Activated naive CD4-positive, alpha-beta T cell treated with anti-CD3 and anti-CD28 coated beads, Interleukin-2, amount 50 U/mL, for 24 hours (primary cell): Measurements from ENCODE around the gene SNORC.

Experiments
- H3K27ac Mint-ChIP-seq: one replicate; pipeline ENCODE4 v1.8.0; 2021; ENCODE audit warnings: mild to moderate bottlenecking, mixed read lengths
- H3K27me3 Mint-ChIP-seq: one replicate; pipeline ENCODE4 v1.8.0; 2021; ENCODE audit warnings: mixed read lengths
- H3K36me3 Mint-ChIP-seq: one replicate; pipeline ENCODE4 v1.8.0; 2021; ENCODE audit warnings: mixed read lengths
- H3K4me1 Mint-ChIP-seq: one replicate; pipeline ENCODE4 v1.8.0; 2021; ENCODE audit warnings: mixed read lengths
- H3K4me3 Mint-ChIP-seq: one replicate; pipeline ENCODE4 v1.8.0; 2021; ENCODE audit warnings: mild to moderate bottlenecking, mixed read lengths
- H3K9me3 Mint-ChIP-seq: one replicate; pipeline ENCODE4 v1.8.0; 2021; ENCODE audit warnings: mixed read lengths

Gene SNORC

DNA sequence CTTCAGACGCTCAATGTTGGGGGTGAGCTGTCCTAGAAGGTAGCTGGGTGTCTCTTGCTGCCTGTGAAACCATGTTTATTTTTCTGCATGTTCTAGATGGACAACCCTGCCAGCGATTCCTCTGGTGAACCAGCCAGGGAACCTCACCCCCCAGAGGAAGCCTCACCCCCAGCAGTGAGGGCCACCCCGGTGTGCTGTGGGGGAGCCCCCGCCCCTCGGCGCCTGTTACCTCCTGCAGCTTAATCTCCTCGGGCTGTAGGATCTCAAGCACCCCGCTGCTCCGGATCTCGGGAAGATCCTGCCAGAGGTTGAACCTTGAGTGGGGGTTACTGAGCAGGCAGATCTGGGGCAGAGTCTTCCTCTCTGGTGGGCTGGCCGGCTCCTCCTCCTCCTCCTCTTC is 50.0 kb downstream of the SNORC start:
- no peaks in the 10 kb centered on the region for H3K4me1 Mint-ChIP-seq
- no peak overlapping the region for H3K4me3 Mint-ChIP-seq
- no peaks in the 10 kb centered on the region for H3K36me3 Mint-ChIP-seq
- H3K9me3 Mint-ChIP-seq, result no peaks in the 10 kb centered on the region
- H3K27ac Mint-ChIP-seq, result no peak overlapping the region
- H3K27me3 Mint-ChIP-seq, result peaks cover 24% of the 10 kb centered on the region

DNA sequence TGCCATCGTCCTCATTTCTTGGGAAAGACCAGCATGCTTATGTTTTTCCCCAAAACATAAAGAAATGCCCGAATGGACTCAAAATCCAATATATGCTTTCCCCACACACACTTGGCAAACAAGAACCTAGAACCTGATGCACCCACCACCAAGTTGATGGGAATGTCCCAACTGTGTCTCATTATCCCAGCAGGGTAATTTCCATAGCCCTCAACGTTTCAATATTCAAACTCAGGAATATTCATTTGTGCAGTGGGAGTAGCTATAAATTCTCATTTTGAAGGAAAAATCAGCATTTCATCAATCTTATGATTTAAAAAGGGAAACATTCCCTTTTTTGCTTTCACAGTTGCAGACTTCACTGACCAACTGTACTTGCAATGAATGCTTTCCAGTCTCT is 50.7 kb downstream of the SNORC start:
- Mint-ChIP-seq H3K36me3 (no peaks in the 10 kb centered on the region), H3K4me1 (no peaks in the 10 kb centered on the region), H3K4me3 (no peak overlapping the region), H3K27ac (no peak overlapping the region), H3K27me3 (peaks cover 29% of the 10 kb centered on the region), H3K9me3 (no peaks in the 10 kb centered on the region)

DNA sequence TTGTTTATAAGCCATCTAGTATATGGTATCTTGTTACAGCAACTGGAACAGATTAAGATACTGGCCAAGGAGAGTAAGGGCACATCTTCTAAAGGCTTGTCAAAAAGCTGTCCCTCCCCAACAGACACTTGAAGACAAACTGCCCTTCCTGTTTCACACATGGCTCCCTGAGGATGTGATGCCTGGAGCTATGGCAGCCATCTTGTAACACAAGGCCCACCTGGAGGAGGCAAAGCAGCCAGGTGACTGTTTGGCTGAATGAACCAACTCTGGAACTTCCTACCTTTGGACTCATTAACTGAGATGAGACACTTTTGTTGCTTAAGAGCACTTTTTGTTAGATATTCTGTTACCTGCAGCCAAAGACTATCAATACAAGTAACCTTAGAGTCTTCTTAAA is 54.4 kb downstream of the SNORC start:
- H3K9me3 Mint-ChIP-seq, result no peaks in the 10 kb centered on the region
- no peak overlapping the region for H3K27ac Mint-ChIP-seq
- peaks cover 10% of the 10 kb centered on the region for H3K4me1 Mint-ChIP-seq
- no peak overlapping the region for H3K4me3 Mint-ChIP-seq
- H3K36me3 Mint-ChIP-seq, result peaks cover 5% of the 10 kb centered on the region
- H3K27me3 Mint-ChIP-seq, result peaks cover 32% of the 10 kb centered on the region

DNA sequence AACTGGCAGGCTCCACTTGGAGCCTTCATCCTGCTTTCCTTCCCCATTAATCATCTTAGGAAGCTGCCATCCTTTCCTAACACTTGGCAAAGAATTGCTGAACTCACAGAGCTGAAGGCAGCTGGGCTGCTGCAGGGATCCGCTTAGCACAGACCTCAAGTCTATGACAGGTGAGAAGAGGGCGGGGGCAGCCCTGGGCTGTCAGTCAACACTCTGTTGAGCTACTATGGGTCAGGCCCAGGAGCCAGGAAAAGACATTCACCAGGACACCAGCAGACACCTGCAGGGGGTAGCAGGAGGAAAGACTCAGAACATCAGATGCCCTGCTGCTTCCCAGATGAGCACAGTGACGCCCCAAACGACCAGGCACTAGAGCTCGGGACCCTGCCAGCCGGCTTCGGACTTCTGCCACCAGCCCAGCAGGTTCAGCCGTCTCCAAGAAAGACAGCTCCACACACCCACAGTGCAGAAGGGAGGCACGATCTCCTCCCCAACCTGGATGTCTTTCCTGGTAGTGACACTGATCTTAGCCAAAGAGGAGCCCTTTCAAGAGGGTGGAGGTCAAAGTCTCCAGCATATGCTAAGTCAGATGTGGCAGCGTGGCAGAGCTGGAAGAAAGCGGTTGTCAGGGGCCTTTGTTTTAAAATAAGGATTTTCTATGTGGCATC is 55.2 kb downstream of the SNORC start:
- peaks cover 33% of the 10 kb centered on the region for H3K27me3 Mint-ChIP-seq
- H3K4me1 Mint-ChIP-seq, result peaks cover 16% of the 10 kb centered on the region

DNA sequence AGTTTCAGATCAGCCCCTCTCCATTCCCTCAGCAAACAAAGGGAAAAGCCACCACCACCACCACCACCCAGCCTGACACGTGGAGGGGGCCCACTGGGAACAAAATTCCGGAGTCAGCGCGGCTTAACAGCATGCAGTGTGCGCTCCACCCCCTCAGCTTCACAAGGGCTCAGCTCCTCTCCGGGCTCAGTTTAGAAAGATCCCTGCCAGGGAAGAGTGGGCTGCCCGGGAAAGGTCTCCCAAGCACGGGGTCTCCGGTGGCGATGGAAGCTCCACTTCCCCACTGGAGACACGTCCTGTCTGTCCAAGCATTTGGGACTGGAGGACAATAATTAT is 55.7 kb downstream of the SNORC start:
- Mint-ChIP-seq H3K36me3 (peaks cover 5% of the 10 kb centered on the region), H3K27ac (no peak overlapping the region), H3K27me3 (peaks cover 33% of the 10 kb centered on the region), H3K4me3 (no peak overlapping the region), H3K4me1 (peaks cover 16% of the 10 kb centered on the region), H3K9me3 (no peaks in the 10 kb centered on the region)

More for the DNA sequence above, 55.2 kb downstream of the SNORC start:
- no peaks in the 10 kb centered on the region for H3K9me3 Mint-ChIP-seq
- no peak overlapping the region for H3K27ac Mint-ChIP-seq
- H3K36me3 Mint-ChIP-seq, result peaks cover 5% of the 10 kb centered on the region
- no peak overlapping the region for H3K4me3 Mint-ChIP-seq

DNA sequence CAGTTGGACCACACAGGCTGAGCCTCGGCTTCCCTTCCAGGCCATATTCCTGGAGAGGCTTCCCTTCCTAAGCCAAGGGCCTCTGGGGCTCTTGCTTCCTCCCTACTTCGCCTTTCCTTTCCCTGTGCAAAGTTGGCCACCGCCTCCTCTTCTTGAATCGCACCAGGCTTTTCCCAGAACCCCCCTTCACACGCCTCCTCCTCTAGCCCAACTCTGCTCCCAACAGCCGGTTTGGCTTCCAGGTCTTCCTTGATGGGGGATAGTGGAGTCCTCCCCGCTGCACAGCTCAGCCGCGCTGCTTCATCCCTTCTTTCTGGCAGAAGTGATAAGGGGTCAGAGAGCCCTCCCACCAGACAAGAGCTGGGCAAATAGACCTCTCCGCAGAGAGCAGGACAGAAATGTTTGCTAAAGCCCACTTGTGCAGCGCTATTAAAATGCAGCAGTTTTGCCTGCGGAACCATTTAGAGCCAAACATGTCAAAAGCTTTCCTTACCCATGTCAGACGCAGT is 56.4 kb downstream of the SNORC start:
- H3K4me1 Mint-ChIP-seq, result peaks cover 16% of the 10 kb centered on the region
- H3K27ac Mint-ChIP-seq, result peak overlapping the region; percentile 82
- peak overlapping the region; percentile 79 for H3K4me3 Mint-ChIP-seq
- H3K9me3 Mint-ChIP-seq, result no peaks in the 10 kb centered on the region
- peaks cover 38% of the 10 kb centered on the region for H3K27me3 Mint-ChIP-seq
- H3K36me3 Mint-ChIP-seq, result peaks cover 5% of the 10 kb centered on the region

DNA sequence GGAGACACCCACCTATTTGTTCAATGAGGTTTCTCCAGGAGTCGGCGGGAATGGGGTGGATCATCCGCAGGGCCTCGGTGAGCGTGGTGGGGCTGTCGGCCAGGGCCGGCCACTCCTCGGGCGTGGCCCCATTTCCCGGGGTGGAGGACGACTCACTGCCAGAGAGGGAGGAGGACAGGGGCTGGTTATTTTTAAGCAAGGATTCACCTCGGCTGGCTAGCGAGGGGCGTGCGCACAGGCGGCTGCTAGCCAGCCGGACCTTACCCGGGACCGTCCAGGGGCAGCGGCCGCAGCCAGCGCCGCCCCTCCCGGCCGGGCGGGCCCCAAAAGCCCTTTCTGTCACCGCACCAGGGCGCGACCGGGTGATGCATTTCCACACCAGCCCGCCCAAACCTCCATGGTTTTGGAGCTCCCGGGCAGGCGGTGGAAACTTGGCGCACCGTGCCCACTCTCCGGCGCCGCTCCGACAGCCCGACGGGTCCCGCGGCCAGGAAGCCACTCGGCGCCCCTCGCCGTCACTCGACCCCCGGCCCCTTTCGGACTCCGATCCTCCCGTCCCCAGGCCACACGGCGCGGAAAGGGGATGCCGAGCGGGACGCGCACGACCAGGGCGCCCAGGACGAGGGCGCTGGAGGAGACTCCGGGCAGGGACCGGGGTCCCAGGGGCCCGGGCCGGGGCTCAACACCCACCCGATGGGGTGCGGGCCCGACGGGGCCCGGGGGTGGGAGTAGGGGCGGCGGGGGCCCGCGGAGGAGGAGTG is 57.1 kb downstream of the SNORC start:
- peaks cover 40% of the 10 kb centered on the region for H3K27me3 Mint-ChIP-seq
- no peak overlapping the region for H3K27ac Mint-ChIP-seq
- peaks cover 5% of the 10 kb centered on the region for H3K36me3 Mint-ChIP-seq
- H3K9me3 Mint-ChIP-seq, result no peaks in the 10 kb centered on the region
- peak overlapping the region; percentile 79 for H3K4me3 Mint-ChIP-seq
- peaks cover 16% of the 10 kb centered on the region for H3K4me1 Mint-ChIP-seq

DNA sequence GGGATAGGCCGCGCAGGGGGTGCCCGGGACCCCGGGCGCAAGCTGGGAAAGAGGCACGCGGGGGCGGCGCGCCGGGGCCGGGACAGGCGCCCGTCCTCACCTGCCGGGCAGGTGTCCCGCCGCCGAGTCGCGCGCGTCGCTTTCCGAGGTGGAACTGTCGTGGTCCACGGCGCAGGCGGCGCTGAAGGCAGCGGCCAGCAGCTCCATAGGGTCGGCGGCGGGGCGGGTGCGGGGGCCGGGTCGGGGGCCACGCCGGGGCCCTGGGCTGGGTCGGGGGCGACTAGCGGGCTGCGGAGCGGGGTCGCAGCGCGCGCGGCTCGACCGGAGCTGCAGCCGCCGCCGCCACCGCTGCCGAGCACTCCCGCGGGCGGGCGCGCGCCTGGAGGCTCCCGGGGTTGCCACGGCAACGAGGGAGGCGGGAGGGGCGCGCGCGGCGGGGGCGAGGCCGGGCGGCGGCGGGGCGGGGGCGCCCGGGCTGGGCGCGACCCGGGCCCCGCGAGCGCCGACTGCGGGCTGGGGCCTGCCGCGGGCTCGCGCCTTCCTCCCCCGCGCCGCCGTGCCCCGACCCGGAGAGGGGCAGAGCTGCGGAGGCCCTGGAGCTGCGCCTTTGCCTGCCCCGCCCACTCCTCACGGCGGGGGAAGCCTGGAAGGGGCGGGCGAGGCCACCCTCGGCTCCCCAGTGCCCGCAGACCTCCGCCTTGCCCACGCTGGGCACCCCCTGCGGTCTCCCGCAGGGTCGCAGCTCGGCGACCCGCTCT is 57.9 kb downstream of the SNORC start:
- H3K4me3 Mint-ChIP-seq, result no peak overlapping the region
- H3K36me3 Mint-ChIP-seq, result peaks cover 5% of the 10 kb centered on the region
- H3K9me3 Mint-ChIP-seq, result no peaks in the 10 kb centered on the region
- no peak overlapping the region for H3K27ac Mint-ChIP-seq
- H3K4me1 Mint-ChIP-seq, result peaks cover 16% of the 10 kb centered on the region
- peaks cover 42% of the 10 kb centered on the region for H3K27me3 Mint-ChIP-seq
